IPS-18c (cell line): ENCODE measurements around the gene FCRL5.
"Not testable (repeated sequence)": the region's sequence is repeated elsewhere in the genome, so short reads cannot be mapped to it uniquely, and the experiment has no call there.

ENCODE experiments used
- H3K4me3 ChIP-seq: 2 replicates; pipeline ENCODE4 v1.7.0; 2013; ENCODE audit warnings: low read depth, mild to moderate bottlenecking, low read length, moderate library complexity; ENCODE audit not compliant: insufficient read depth
- H3K9me3 ChIP-seq: one replicate; pipeline ENCODE4 v1.6.1; 2013; ENCODE audit warnings: mild to moderate bottlenecking, low read length, moderate library complexity; ENCODE audit not compliant: control insufficient read depth, insufficient read depth

FCRL5 gene

DNA sequence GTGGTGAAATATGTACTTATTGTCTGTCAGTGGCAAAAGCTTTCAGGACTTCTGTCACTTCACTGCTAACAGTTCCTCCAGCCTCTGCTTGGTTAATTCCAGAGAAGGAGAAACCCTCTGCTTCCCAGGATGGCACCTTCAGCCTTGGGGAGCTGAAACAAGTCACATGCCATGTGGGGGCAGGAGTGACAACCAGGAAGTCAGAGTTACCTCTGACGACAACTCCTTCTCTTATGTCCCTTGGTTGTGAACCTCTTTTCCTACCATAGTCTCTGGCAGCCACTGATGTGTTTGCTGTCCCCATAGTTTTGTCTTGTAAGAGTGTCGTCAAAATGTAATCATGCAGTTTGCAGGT lies 53.6 kb downstream of the FCRL5 start:
- no peaks in the 10 kb centered on the region for H3K9me3 ChIP-seq
- no peak overlapping the region for H3K4me3 ChIP-seq

DNA sequence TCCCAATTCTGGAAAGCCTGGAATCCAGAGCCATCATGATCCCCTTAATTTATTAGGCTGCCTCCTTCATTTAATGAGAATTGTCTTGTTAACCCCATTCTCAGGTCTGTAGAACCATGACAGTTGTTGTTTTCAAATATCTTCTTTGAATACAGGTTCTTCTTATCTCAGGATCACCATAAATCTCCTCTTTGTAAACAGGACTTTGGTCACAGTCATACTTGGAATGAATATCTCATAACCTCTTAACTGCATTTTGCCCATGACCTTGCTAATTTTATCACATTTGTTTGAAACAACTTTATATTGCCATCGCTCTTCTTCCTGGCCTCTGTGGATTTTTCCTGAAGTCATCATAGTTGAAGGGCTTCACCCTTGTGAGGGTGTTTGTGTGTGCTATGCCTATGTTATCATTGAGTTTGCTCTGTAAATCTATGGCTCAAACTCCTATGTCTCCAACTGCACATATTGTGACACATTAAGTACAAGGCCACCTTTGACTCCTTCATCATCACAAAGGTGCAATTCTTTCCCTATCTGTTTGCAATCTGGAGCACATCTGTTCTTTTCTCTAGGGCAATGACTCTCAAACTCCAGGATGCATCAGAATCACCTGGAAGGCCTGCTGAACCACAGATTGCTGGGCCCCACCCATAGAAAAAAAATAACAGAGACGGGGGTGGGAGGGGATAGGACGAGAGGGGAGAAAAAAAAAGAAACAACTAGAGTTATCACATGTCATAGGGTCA lies 54.2 kb downstream of the FCRL5 start:
- Histone ChIP-seq H3K9me3 (no peaks in the 10 kb centered on the region), H3K4me3 (no peak overlapping the region)

DNA sequence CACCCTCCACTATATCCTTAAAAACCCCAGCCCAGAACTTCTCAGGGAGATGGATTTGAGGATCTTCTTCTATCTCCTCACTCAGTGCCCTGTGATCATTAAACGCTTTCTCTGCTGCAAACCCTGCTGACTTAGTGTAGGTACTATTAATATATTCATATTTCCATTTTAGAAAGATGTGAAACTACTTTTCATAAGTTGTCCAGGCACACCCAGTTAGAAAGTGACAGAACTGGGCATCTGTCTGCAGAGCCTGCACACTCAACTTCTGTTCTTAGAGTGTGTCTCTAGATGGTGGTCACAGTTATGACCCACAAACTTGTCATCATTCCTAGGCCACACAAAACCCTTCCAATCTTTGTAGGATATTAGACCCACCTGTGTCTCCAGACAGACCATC lies 55.0 kb downstream of the FCRL5 start:
- Histone ChIP-seq H3K9me3 (no peaks in the 10 kb centered on the region), H3K4me3 (no peak overlapping the region)

DNA sequence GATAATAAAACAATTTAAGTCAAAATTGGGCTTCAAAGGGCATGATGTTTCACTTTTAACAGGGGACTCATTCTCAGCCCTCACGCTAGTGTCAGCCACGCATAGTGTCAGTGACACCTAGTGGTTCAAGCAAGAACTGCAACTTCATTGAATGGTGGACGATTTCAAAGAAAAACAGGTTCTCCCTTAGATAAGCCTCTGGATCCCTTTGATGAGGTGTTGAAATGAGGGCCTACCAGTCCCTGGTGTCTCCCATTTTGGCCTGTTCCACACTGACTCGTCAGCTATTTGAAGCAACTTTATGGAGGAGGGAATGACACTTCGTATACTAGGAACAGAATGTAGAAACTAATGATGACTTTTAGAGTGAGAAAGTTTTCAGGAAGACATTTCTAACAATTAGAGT lies 56.2 kb downstream of the FCRL5 start:
- Histone ChIP-seq H3K4me3 (no peak overlapping the region), H3K9me3 (no peaks in the 10 kb centered on the region)

DNA sequence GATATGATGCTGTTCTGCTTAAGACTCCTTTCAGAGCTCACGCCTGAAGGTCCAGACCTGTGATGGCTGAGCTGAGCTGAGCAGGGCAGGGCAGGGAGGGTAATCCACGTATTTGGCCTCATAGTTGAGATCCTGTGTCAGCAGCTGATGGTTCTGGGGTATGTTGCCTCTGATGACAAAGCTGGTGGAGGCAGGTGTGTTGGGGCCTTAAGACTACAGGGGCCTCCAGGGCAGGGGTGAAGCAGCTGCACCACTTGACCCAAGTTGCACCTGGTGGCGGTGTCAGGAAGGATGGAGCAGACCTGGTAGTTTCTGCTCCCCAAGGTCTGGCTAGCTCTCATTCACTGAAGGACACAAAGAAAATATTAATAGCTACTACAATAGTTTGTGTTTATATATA lies 57.0 kb downstream of the FCRL5 start:
- Histone ChIP-seq H3K9me3 (no peaks in the 10 kb centered on the region), H3K4me3 (no peak overlapping the region)

DNA sequence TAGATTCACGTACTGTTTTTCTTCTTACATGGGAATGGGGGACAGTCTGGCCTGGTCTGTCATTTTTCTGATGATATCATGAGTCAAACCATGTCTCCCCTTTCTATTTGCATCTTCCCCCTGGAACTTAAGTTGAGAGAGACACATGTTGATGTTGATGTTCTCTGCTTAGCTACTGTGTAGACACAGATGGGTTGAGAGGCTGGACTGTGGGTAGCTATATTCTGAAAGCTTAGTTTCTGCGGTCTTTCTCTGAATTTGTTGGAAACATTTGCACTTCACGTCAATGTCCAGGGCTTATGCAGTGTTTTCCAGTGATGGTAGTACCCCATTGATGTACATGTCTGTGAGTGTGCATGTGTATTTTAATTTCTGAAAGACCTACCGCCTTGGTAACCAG lies 58.2 kb downstream of the FCRL5 start:
- Histone ChIP-seq H3K9me3 (no peaks in the 10 kb centered on the region), H3K4me3 (no peak overlapping the region)

DNA sequence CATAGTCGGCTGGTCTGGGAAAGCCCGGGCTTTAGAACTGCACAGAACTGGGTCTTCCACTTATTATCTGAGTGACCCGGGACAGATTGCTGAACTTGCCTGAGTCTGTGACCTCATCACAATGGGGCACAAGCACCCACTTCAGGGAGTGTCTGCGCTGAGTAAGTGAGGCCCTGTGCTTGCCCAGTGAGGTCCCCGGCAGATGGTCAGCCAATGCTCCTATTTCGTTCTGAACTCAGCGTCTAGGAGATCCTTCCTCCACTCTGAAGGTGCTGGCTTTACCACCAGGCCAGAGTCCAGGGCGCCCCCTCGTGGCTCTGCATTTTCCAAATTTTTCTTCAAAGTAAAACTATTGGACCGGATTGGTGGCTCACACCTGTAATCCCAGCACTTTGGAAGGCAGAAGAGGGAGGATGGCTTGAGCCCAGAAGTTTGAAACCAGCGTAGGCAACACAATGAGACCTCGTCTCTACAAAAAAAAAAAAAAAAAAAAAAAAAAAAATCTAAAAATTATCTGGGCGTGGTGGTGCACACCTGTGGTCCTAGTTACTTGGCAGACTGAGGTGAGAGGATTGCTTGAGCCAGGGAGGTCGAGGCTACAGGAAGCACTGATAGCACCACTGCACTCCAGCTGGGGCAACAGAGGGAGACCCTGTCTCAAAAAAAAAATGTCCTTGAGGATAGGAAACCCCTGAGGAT lies 61.7 kb downstream of the FCRL5 start:
- H3K4me3 ChIP-seq, result no peak overlapping the region
- H3K9me3 ChIP-seq, result no peaks in the 10 kb centered on the region

DNA sequence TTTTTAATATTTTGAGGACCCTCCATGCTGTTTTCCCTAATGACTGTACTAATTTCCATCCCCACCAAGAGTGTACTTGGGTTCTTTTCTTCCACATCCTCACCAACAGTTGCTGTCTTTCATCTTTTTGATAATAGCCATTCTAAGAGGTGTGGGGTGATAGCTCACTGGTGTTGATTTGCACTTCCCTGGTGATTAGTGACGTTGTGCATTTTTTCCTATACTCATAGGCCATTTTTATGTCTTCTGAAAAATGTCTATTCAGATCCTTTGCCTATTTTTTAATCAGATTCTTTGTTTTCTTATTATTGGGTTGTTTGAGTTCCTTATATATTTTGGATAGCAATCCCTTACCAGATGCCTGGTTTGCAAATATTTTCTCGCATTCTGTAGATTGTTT lies 64.2 kb downstream of the FCRL5 start:
- Histone ChIP-seq H3K4me3 (no peak overlapping the region), H3K9me3 (peaks cover 2% of the 10 kb centered on the region)

DNA sequence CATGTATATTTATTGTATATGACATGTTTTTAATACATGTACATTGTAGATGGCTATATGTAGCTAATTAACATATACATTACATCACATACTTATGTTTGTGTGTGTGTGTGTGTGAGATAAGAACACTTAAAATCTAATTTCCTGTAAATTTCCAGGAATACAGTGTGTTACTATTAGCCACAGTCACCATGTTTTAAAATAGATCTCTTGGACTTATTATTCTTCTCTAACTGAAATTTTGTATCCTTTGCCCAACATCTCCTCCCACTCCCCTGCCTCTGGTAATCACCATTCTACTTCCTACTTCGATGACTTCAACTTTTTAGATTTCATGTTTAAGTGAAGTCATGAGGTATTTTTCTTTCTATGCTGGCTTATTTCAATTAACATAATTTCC lies 64.8 kb downstream of the FCRL5 start:
- Histone ChIP-seq H3K9me3 (peaks cover 2% of the 10 kb centered on the region), H3K4me3 (no peak overlapping the region)

DNA sequence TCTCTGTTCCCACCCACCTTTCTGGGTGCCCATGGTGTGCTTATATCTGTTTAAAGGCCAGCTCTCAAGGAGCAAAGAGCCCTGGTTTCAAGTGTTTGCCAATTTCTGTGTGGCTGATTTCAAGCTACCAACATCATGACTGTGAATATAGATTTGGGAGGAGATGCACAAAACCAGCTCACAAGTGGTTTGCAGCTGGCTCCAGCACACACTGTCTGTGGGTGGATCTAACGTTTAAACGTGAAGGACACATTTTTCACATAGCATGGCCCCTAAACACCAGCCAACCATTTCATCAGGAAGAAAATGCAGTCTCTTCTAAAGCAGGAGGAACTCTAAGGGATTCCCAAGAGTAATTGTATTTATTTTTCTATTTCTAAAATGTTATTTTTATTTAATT lies 65.2 kb downstream of the FCRL5 start:
- Histone ChIP-seq H3K9me3 (peaks cover 2% of the 10 kb centered on the region), H3K4me3 (no peak overlapping the region)

DNA sequence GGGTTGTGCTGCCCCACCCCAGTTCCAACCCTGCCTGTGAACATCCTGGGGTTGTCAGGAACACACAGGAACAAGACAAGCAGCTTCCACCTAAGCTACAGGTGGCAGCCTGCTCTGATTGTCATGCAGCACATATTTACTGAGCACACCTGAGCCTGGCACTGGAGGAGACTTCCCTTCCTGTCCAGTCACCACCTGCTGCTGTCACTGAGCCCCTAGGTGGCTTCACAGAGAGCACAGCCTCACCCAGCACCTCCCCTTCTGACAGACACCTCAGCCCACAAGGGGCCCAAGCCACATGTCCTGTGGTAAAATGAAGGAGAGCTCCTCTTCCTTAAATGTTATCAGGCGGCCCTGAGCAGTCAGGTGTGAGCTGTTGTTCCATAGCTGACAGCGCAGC lies 65.9 kb downstream of the FCRL5 start:
- not testable (repeated sequence) for H3K9me3 ChIP-seq, H3K4me3 ChIP-seq

DNA sequence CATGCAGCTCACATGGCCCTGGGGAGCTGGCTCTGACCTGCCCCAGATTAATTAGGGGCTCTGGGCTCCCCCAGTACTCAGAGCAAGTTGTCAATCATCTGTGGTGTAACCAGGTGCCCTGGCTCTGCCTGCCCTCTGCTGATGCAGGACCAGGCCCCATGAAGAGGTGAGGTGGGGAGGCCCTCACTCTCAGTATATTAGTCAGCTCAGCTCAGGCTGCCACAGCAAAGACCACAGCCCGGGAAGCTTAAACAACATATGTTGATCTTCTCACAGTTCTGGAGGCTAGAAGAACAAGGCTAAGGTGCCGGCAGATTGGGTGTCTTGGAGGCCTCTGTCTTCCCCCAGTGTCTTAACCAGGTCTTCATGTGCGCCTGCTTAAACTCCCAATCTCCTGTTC lies 66.5 kb downstream of the FCRL5 start:
- H3K4me3 ChIP-seq, result no peak overlapping the region
- peaks cover 2% of the 10 kb centered on the region for H3K9me3 ChIP-seq

DNA sequence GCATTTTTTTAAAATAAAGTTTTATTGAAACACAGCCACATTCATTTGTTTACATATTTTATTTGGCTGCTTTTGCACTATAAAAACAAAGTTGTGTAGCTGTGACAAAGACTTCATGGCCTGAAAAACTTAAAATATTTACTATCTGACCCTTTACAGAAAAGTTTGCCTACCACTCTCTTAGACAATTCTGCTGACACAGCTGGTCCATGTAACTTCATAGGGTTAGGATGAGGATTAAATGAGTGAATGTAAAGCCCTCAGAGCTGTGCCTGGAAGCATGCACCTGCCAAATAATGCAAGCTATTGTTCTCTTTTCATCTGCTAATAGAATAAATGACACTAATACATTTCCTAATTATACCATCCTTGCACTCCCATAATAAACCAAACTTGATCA lies 67.7 kb downstream of the FCRL5 start:
- Histone ChIP-seq H3K9me3 (peaks cover 2% of the 10 kb centered on the region), H3K4me3 (no peak overlapping the region)

DNA sequence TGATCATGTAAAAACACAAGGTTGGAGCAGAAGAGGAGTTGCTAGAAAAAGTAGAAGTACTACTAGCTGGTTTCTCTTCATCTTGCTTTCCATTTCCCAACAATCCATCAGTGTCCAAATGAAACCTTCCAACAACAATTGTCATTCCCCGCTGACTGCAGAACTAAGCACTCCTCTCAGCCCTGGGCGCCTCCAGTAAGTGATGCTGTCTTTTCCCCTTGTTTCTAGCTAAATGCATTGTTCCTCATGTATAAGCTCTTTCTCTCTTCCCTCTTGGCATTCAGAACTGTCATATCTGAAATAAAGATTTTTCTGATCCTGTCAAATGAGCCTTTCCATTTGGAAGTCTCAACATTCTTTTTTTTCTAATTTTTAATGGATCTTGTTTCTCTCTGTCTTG lies 68.7 kb downstream of the FCRL5 start:
- Histone ChIP-seq H3K9me3 (peaks cover 5% of the 10 kb centered on the region), H3K4me3 (no peak overlapping the region)

DNA sequence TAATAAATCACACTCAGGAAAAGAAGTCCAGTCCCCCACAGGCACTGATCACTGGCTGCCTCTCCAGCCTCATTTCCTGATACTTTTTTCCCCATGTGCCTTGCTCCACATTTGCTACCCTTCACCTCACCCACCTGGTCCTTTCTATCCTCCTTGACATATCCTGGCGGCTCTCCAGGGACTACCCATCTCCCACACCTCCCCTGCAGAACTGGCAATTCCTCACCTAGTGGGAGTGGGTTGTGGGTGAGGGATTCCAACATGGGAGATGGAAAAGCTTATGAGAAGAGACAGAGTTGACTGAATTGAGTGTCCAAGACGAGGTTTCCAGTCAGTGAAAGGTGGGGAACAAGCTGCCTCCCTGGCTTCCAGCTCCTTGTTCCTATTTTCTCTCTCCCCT lies 69.6 kb downstream of the FCRL5 start:
- H3K4me3 ChIP-seq, result no peak overlapping the region
- peaks cover 7% of the 10 kb centered on the region for H3K9me3 ChIP-seq

DNA sequence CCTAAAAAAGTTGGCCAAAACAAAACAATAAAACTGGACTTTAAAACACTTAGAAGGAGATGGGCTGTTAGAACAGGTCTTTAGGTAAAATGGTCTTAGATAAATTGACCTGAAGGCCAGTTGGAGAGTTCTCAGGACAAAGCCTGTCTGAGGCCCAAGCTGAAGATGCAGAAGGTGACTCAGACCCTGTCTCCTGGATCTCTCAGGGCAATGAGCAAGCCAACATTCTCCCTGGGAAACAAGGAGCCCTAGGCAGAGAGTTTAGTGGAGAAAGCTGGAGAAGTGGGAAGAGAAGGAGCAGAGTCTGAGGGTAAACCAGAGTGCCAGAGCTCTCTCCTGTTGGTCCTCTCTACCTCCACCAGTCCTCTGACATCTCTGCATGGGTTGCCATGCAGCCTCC lies 70.1 kb downstream of the FCRL5 start:
- Histone ChIP-seq H3K4me3 (no peak overlapping the region), H3K9me3 (peaks cover 7% of the 10 kb centered on the region)

DNA sequence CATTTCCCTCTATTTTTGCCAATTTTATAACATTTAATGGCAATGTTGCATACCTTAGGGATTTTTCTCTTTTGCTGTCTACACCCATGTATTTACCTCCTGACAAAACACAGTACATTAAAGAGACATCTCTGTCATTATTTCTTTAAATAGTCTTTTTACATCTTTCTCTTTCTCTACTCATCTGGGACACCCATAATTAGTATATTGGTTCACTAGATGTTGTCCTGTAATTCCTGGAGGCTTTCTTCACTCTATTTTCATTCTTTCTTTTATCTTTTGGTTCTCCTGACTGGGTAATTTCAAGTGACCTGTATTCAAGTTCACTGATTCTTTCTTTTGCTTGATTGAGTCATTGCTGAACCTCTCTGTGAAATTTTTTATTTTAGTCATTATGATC lies 74.3 kb downstream of the FCRL5 start:
- Histone ChIP-seq H3K9me3 (peaks cover 5% of the 10 kb centered on the region), H3K4me3 (no peak overlapping the region)

DNA sequence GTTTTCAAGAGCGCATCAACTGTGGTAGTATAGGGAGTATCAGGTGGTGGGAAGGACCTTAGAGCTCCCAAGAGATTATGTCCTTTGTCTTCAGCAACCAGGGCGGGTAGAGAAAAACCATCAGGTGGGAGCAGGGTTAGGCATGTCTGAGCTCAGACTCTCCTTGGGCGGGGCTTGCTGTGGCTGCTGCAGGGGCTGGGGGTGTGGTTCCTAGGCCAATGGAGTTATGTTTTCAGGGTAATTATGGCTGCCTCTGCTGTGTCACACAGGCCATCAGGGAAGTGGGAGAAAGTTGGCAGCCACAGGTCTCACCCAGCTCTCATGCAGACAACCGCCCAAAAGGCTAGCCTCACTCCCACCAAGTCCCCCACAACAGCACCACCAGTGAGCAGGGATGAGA lies 74.9 kb downstream of the FCRL5 start:
- H3K9me3 ChIP-seq, result peaks cover 5% of the 10 kb centered on the region
- no peak overlapping the region for H3K4me3 ChIP-seq

DNA sequence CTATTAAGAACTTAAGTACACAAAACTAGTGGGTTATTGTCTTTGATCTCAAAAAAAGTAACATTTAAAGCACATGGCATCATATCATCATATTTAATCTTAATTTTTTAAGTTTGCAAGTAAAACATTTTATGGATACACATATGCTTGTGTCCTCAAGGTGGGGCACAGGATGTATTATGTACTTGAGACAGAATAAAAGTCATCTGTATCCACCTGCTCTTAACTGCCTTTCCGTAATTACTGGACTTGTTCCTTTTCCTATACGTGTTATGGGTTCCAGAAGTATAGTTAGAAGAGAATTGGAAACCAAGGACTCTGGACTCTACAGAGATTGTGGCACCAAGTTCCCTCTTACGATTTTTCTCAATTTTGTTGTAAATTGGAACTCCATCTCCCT lies 79.4 kb downstream of the FCRL5 start:
- Histone ChIP-seq H3K4me3 (no peak overlapping the region), H3K9me3 (no peaks in the 10 kb centered on the region)
